Measurements from ENCODE around the gene FADS3. TPM values are rescaled to one million over a fixed set of nuclear protein-coding genes. Genes with fewer than 3 reads are reported as not detected.

FADS3 gene
- total RNA-seq, 1 donor from 2014 or later: 255 TPM

DNA sequence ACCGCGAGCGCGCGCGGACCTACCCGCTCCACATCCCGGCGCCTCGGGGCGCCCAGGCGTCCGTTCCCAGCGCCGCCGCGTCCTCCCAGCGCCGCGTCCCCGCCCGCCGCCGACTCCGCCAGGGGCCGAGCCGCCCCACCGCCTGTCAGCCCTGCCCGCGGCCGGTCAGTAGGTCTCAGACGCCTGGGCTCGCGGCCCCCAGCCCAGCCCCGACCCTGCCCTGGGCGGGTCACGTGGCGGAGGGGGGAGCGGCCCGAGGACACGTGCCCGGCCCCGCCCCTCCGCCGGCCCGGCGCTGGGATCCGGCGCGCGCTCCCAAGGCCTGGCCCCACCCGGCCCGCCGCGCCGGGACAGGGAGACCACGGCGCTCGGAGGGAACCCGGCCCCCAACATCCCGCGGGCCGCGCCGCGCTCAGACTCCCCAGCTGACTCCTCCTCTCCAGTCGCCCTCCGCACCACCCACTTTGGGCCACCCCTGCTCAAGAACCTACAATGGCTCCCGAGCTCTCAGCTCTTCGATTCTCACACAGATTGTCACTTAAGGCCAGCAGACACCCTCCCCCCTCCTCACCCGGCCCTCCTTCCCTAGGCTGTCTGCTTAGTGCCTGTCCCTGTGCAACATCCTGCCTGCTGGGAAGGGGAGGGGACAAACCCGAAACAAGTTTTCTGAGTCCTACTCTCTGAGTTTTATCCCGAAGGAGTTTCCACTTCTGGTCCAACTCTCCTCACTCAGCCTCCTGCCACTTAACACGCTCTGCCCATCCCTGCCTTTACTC is 26.2 kb upstream of the FADS3 start, which contains the start of gene RAB3IL1:
Gene RAB3IL1 (minus strand): TSS at position 233 of the 776 bp plus-strand sequence. CDS start 199 bp downstream, at position 34.
- peak; percentile 78 for DNase-seq (ENCODE audit: low spot score)
- Mint-ChIP-seq H3K4me1 (ENCODE audit: low read depth) (peaks cover 39% of the 10 kb centered on the region), H3K4me3 (ENCODE audit: unreplicated experiment) (peak within 1 kb of the TSS; percentile 88), H3K9me3 (ENCODE audit: low read depth) (no peaks in the 10 kb centered on the region), H3K27me3 (ENCODE audit: low read depth) (no peaks in the 10 kb centered on the region), H3K27ac (ENCODE audit: unreplicated experiment) (peak within 1 kb of the TSS; percentile 80), H3K36me3 (ENCODE audit: low read depth) (no peaks in the 10 kb centered on the region)
- TF ChIP-seq, protein P1, sequence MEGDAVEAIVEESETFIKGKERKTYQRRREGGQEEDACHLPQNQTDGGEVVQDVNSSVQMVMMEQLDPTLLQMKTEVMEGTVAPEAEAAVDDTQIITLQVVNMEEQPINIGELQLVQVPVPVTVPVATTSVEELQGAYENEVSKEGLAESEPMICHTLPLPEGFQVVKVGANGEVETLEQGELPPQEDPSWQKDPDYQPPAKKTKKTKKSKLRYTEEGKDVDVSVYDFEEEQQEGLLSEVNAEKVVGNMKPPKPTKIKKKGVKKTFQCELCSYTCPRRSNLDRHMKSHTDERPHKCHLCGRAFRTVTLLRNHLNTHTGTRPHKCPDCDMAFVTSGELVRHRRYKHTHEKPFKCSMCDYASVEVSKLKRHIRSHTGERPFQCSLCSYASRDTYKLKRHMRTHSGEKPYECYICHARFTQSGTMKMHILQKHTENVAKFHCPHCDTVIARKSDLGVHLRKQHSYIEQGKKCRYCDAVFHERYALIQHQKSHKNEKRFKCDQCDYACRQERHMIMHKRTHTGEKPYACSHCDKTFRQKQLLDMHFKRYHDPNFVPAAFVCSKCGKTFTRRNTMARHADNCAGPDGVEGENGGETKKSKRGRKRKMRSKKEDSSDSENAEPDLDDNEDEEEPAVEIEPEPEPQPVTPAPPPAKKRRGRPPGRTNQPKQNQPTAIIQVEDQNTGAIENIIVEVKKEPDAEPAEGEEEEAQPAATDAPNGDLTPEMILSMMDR (IDR thresholded peaks at IDR 0.05): no peak

DNA sequence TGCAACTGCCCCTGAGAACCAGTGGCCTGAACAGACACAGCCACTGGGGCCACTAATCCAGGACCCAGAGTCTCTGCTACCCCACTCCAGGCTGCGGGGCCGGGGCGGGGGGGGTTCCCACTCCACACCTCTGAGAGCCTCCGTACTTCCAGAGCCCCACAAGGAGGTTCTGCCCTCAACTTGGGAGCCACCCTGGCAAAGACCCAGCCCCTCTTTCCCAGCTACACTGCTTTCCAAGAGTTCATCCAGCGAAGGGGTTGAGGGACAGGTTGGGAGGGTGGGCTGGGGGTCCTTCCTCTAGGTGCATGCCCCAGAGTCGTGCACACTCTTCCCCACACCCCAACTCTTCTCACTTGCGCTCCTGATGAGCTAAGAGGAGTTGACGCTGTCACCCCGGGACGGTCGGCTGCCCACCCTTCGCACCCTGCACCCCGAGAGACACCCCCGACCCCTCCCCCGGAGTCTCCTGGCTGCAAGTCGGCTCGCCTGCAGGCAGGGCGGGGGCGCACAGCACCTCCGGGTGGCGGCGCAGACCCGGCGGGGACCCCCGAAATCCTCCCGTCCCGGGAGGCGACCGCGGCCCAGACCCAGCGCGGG is 25.5 kb upstream of the FADS3 start:
- no peak overlapping the region for H3K27ac Mint-ChIP-seq (ENCODE audit: unreplicated experiment)
- DNase-seq (ENCODE audit: low spot score): peak; percentile 85
- TF ChIP-seq, protein P1 (IDR thresholded peaks at IDR 0.05): no peak
- peak overlapping the region; percentile 70 for H3K4me3 Mint-ChIP-seq (ENCODE audit: unreplicated experiment)
- no peaks in the 10 kb centered on the region for H3K9me3 Mint-ChIP-seq (ENCODE audit: low read depth)
- H3K27me3 Mint-ChIP-seq (ENCODE audit: low read depth): no peaks in the 10 kb centered on the region
- no peaks in the 10 kb centered on the region for H3K36me3 Mint-ChIP-seq (ENCODE audit: low read depth)
- peaks cover 35% of the 10 kb centered on the region for H3K4me1 Mint-ChIP-seq (ENCODE audit: low read depth)

DNA sequence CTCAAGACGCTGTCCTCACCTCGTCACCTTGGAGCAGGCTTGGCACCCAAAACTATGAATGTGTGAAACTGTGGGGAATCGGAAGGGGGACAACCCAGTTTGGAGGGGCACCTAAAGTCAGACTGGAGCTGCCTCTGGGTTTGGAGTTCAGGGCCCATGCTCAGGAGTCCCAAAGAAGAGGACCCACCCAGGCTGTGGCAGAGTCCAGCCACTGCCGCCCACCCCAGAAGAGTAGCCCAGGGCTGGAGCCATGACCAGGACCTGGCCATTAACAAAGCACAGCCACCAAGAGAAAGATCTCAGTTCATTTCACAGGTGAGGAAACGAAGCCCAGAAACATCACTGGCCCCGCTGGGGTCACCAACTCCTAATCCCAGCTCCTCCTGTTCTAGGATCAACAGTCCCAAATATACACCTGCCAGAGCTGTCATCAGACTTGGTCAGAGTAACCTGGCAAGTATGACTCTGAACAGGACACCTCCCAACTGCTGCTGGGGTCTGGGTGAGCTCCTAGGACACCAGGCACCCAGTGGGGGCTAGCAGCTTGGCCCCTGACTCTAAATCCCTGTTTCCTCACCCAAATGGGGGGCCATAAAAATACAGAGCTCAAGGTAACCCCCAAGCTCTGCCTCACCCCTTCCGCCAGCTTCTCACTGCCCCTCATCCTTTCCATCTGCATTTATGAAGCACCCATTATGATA is 23.3 kb upstream of the FADS3 start:
- no peaks in the 10 kb centered on the region for H3K27me3 Mint-ChIP-seq (ENCODE audit: low read depth)
- DNase-seq (ENCODE audit: low spot score): peak; percentile 47
- no peaks in the 10 kb centered on the region for H3K36me3 Mint-ChIP-seq (ENCODE audit: low read depth)
- TF ChIP-seq, protein P1 (IDR thresholded peaks at IDR 0.05): no peak
- H3K9me3 Mint-ChIP-seq (ENCODE audit: low read depth): no peaks in the 10 kb centered on the region
- H3K4me3 Mint-ChIP-seq (ENCODE audit: unreplicated experiment): no peak overlapping the region
- peaks cover 34% of the 10 kb centered on the region for H3K4me1 Mint-ChIP-seq (ENCODE audit: low read depth)
- H3K27ac Mint-ChIP-seq (ENCODE audit: unreplicated experiment): no peak overlapping the region

DNA sequence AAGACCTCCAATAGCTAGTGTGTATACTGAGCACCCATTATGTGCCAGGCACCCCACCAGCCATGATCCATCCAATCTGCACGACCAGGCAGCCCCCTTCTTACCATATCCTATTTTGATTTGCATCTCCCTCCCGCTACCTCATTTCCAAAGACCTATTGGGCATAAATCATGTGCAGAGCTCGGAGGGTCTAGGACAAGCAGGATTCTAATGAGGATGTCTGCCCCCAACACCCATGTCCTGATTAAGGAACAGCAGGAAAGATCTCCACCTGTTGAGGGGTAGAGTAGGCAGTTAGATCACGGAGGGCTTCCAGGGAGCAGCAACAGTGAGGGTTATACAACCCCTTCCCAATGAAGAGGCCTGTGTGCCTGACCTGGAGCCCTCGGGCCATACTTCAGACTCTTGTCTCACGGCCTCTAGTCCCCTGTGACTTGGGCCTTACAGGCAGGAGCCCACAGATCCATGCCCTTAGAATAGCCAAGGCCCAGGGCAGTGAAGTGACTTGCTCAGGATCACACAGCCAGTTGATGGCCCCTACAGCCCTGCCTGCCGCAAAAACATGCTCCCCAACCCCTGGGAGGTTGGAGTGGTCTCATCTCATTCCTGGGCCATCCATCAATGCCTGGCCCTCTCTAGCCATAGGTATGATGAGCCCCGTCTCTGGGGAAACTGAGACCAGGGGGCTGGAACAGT is 22.5 kb upstream of the FADS3 start:
- no peak overlapping the region for H3K27ac Mint-ChIP-seq (ENCODE audit: unreplicated experiment)
- H3K36me3 Mint-ChIP-seq (ENCODE audit: low read depth): no peaks in the 10 kb centered on the region
- H3K27me3 Mint-ChIP-seq (ENCODE audit: low read depth): no peaks in the 10 kb centered on the region
- H3K9me3 Mint-ChIP-seq (ENCODE audit: low read depth): no peaks in the 10 kb centered on the region
- no peak overlapping the region for H3K4me3 Mint-ChIP-seq (ENCODE audit: unreplicated experiment)
- TF ChIP-seq, protein P1 (IDR thresholded peaks at IDR 0.05): no peak
- peaks cover 31% of the 10 kb centered on the region for H3K4me1 Mint-ChIP-seq (ENCODE audit: low read depth)
- peak; percentile 28 for DNase-seq (ENCODE audit: low spot score)

All from chondrocyte (in vitro differentiated cells).